GM18499 (cell line): ENCODE results near the gene NTRK1.
"Not testable (repeated sequence)": the region's sequence is repeated elsewhere in the genome, so short reads cannot be mapped to it uniquely, and the experiment has no call there.

Experiments
- ATAC-seq: cut with Tn5 transposase; IDR thresholded peaks from one replicate; pipeline ENCODE4 v1.9.1; 2021; ENCODE audit warnings: moderate number of reproducible peaks; ENCODE audit not compliant: insufficient read depth, unreplicated experiment

The NTRK1 gene

GRCh38 chr1:156909671-156910070, 49.0 kb downstream of the NTRK1 start:
- no peak for ATAC-seq

- no peak for ATAC-seq
Measured at GRCh38 chr1:156910309-156910782, 49.7 kb downstream of the NTRK1 start.

- no peak for ATAC-seq
Measured at GRCh38 chr1:156911577-156912298, 51.1 kb downstream of the NTRK1 start.

- no peak for ATAC-seq
Measured at GRCh38 chr1:156912310-156912709, 51.6 kb downstream of the NTRK1 start.

- ATAC-seq = no peak
Measured at GRCh38 chr1:156912861-156913808, 52.5 kb downstream of the NTRK1 start.

GRCh38 chr1:156913809-156914387, 53.2 kb downstream of the NTRK1 start:
- no peak for ATAC-seq

GRCh38 chr1:156914440-156914856, 53.8 kb downstream of the NTRK1 start:
- no peak for ATAC-seq

- ATAC-seq = no peak
Measured at GRCh38 chr1:156920233-156921052, 59.8 kb downstream of the NTRK1 start, which contains the start of gene LRRC71. LRRC71 (plus strand) TSS chr1:156920632; CDS start chr1:156920804, 172 bp downstream.

GRCh38 chr1:156921053-156921529, 60.4 kb downstream of the NTRK1 start:
- ATAC-seq = no peak

- no peak for ATAC-seq
Measured at GRCh38 chr1:156922986-156923669, 62.5 kb downstream of the NTRK1 start.

GRCh38 chr1:156923670-156924477, 63.2 kb downstream of the NTRK1 start:
- no peak for ATAC-seq

- no peak for ATAC-seq
Measured at GRCh38 chr1:156924478-156925153, 64.0 kb downstream of the NTRK1 start.

- no peak for ATAC-seq
Measured at GRCh38 chr1:156925154-156926010, 64.7 kb downstream of the NTRK1 start.

GRCh38 chr1:156926175-156926574, 65.5 kb downstream of the NTRK1 start:
- no peak for ATAC-seq

GRCh38 chr1:156926695-156927094, 66.0 kb downstream of the NTRK1 start:
- not testable (repeated sequence) for ATAC-seq

- ATAC-seq = no peak
Measured at GRCh38 chr1:156927215-156928042, 66.8 kb downstream of the NTRK1 start.
